HCT116 (cell line): Measurements from ENCODE around the gene SLIT1. TPM values are rescaled to one million over a fixed set of nuclear protein-coding genes. Genes with fewer than 3 reads are reported as not detected.

Source experiments
- ATAC-seq: fragments of 200-7000 bp; cut with Tn5 transposase; 2 replicates; pipeline ENCODE4 v1.9.1; 2020; ENCODE audit warnings: mild to moderate bottlenecking, moderate library complexity
- BruUV-seq: library from RNA; stranded (reverse); fragments of 400-500 nt; replicated peaks from 2 replicates; lab custom pipeline; 2021; lab: Mats Ljungman, UMichigan
- CTCF ChIA-PET: fragments of 300-600 bp; sonication (Branson Sonifier 250); formaldehyde crosslinking; loops from one replicate; lab custom pipeline; 2021; ENCODE audit warnings: antibody characterized with exemption; lab: Charles Lee
- POLR2A ChIA-PET: fragments of 300-600, 350-600 bp; sonication (Branson Sonifier 250); formaldehyde crosslinking; loops from one replicate; lab custom pipeline; 2021; ENCODE audit warnings: antibody characterized with exemption; lab: Charles Lee
- RAD21 ChIA-PET, 2 experiments: fragments of 300-600 bp; sonication (Branson Sonifier 250); formaldehyde crosslinking; loops; one replicate each; lab custom pipeline; 2023; ENCODE audit warnings: low total read pairs in 2 of 2; ENCODE audit not compliant: uncharacterized antibody in 2 of 2, unreplicated experiment in 2 of 2, low non-redundant PET in 1 of 2; lab: Charles Lee
- DNase-seq: peaks from one replicate; pipeline ENCODE4 v3.0.0-alpha.2; 2010; ENCODE audit warnings: low read depth, low spot score
- H2AFZ ChIP-seq: fragments of 200-600 bp; shearing (Covaris generic), sonication (generic); 2 replicates; pipeline ENCODE4 v1.6.1; 2017; ENCODE audit warnings: low read depth, mixed run types, mixed read lengths, antibody characterized with exemption, low read length; ENCODE audit not compliant: poor library complexity, severe bottlenecking
- H3K27ac ChIP-seq: 2 replicates; pipeline ENCODE4 v1.5.1; 2012; ENCODE audit warnings: low read depth, low read length
- H3K27me3 ChIP-seq: fragments of 200-600 bp; sonication (generic); 2 replicates; pipeline ENCODE4 v1.6.1; 2016; ENCODE audit warnings: mixed run types, low read length, mixed read lengths; ENCODE audit not compliant: insufficient read depth
- H3K36me3 ChIP-seq, 2 experiments: fragments of 200-500 bp in 1 of 2; fragments of 200-600 bp in 1 of 2; sonication (Bioruptor generic) in 1 of 2; sonication (generic) in 1 of 2; 2 replicates each; pipeline versions ENCODE4 v1.5.1 to v1.6.1; 2014 to 2016; ENCODE audit warnings: low read length in 2 of 2, inconsistent platforms in 1 of 2, mixed read lengths in 1 of 2, mixed run types in 1 of 2; ENCODE audit not compliant: insufficient read depth in 2 of 2, control insufficient read depth in 1 of 2
- H3K4me1 ChIP-seq, 2 experiments: fragments of 200-600 bp in 1 of 2; sonication (generic) in 1 of 2; 2 replicates each; pipeline versions ENCODE4 v1.5.1 to v1.6.1; 2012 to 2017; ENCODE audit warnings: low read length in 2 of 2, inconsistent platforms in 1 of 2, mild to moderate bottlenecking in 1 of 2, mixed read lengths in 1 of 2, mixed run types in 1 of 2, moderate library complexity in 1 of 2; ENCODE audit not compliant: insufficient read depth in 2 of 2, control insufficient read depth in 1 of 2
- H3K4me2 ChIP-seq: fragments of 200-600 bp; sonication (generic); 2 replicates; pipeline ENCODE4 v1.6.1; 2017; ENCODE audit warnings: mixed run types, low read length, mixed read lengths
- H3K4me3 ChIP-seq, 2 experiments: fragments of 200-600 bp in 1 of 2; sonication (generic) in 1 of 2; replicated peaks in 1 of 2; 2 replicates each; pipeline ENCODE4 v1.5.1; 2011 to 2016; ENCODE audit warnings: low read length in 2 of 2, control low read depth in 1 of 2, low read depth in 1 of 2, mild to moderate bottlenecking in 1 of 2, mixed read lengths in 1 of 2, mixed run types in 1 of 2
- H3K79me2 ChIP-seq: fragments of 200-600 bp; sonication (generic); 2 replicates; pipeline ENCODE4 v1.6.1; 2017; ENCODE audit warnings: mild to moderate bottlenecking, mixed run types, low read length, moderate library complexity, mixed read lengths; ENCODE audit not compliant: insufficient read depth
- H3K9ac ChIP-seq: fragments of 200-600 bp; sonication (generic); 2 replicates; pipeline ENCODE4 v1.6.1; 2016; ENCODE audit warnings: low read length, mixed read lengths
- H3K9me2 ChIP-seq: fragments of 200-600 bp; sonication (generic), shearing (Covaris generic); 2 replicates; pipeline ENCODE4 v1.6.1; 2017; ENCODE audit warnings: mixed run types, mild to moderate bottlenecking, moderate library complexity; ENCODE audit not compliant: insufficient read depth
- H3K9me3 ChIP-seq, 2 experiments: fragments of 200-500 bp in 1 of 2; fragments of 200-600 bp in 1 of 2; sonication (Bioruptor generic) in 1 of 2; sonication (generic) in 1 of 2; 2 replicates each; pipeline ENCODE4 v1.6.1; 2014 to 2017; ENCODE audit warnings: low read length in 2 of 2, mixed read lengths in 2 of 2, inconsistent platforms in 1 of 2, low read depth in 1 of 2, mild to moderate bottlenecking in 1 of 2, mixed run types in 1 of 2, moderate library complexity in 1 of 2; ENCODE audit not compliant: control insufficient read depth in 1 of 2, insufficient read depth in 1 of 2
- H4K20me1 ChIP-seq: fragments of 200-600 bp; sonication (generic), shearing (Covaris generic); 2 replicates; pipeline ENCODE4 v1.6.1; 2017; ENCODE audit warnings: mixed run types, mild to moderate bottlenecking, moderate library complexity; ENCODE audit not compliant: insufficient read depth
- CBX3 ChIP-seq: IDR thresholded peaks from 2 replicates; pipeline ENCODE4 v1.6.1; 2012; ENCODE audit warnings: low read depth
- CEBPB ChIP-seq: IDR thresholded peaks from 2 replicates; pipeline ENCODE4 v1.6.1; 2012; ENCODE audit warnings: low read depth
- FOSL1 ChIP-seq: IDR thresholded peaks from 2 replicates; pipeline ENCODE4 v1.6.1; 2012; ENCODE audit warnings: low read depth
- POLR2AphosphoS5 ChIP-seq: IDR thresholded peaks from 2 replicates; pipeline ENCODE4 v1.6.1; 2011; ENCODE audit warnings: mild to moderate bottlenecking, low read depth, low read length, moderate library complexity
- SRF ChIP-seq: IDR thresholded peaks from 2 replicates; pipeline ENCODE4 v1.6.1; 2012; ENCODE audit warnings: low read depth
- ZFX ChIP-seq: fragments of 450-650 bp; IDR thresholded peaks from 2 replicates; pipeline ENCODE4 v1.6.1; 2017
- intact Hi-C: fragments of 100-400 bp; cut with micrococcal nuclease; formaldehyde crosslinking; loops from 2 replicates; pipeline ENCODE4 v1.10.0; 2022
- total RNA-seq: library from RNA; stranded (reverse); gene quantifications from one replicate; pipeline ENCODE4 v1.2.1, GENCODE V29; 2021; ENCODE audit not compliant: unreplicated experiment
- TF ChIP-seq, protein P1 (sequence below): IDR thresholded peaks from 2 replicates; pipeline ENCODE4 v1.6.1; 2012
- TF ChIP-seq, protein P2 (sequence below), 3 experiments: fragments of 200-600 bp in 1 of 3; sonication (generic) in 1 of 3; IDR thresholded peaks in 2 of 3; conservative IDR thresholded peaks in 1 of 3; 2 replicates each; pipeline ENCODE4 v1.5.1; 2012 to 2017; ENCODE audit warnings: low read depth in 2 of 3, low read length in 2 of 3, antibody characterized with exemption in 1 of 3, borderline replicate concordance in 1 of 3, control low read depth in 1 of 3, mild to moderate bottlenecking in 1 of 3, mixed read lengths in 1 of 3, mixed run types in 1 of 3, moderate library complexity in 1 of 3; ENCODE audit not compliant: insufficient read depth in 1 of 3

Gene SLIT1
- total RNA-seq, 1 experiment from 2014 or later = 0.42 TPM

DNA sequence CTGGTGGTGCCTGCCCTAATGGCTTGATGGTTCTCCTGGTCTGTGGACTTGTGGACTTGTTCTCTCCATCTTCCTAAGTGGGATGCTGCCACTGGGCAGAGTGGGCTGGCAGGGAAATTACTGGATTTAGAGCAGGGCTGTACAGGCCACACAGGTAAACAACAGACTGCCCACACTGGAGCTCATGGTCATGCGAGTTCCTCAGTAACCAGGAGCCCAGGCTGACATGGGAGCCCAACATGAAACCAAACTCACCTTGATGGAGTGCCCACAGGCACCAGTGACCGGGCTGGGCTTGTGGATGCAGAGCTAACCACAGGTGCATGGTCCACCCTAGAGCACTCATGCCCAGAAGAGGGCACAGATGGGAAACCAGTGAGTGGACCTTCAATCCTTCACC is 116.7 kb downstream of the SLIT1 start:
- ATAC-seq (no peak), DNase-seq (no peak)
- Histone ChIP-seq H3K9me3 (no peaks in the 10 kb centered on the region), H3K27ac (no peak overlapping the region), H3K27me3 (peaks cover 6% of the 10 kb centered on the region; the same call in 1 of the 2 replicates), H3K4me3 (no peak overlapping the region), H3K9ac (no peak overlapping the region), H2AFZ (no peak overlapping the region), H3K4me1 (peaks cover 0 to 18% of the 10 kb centered on the region in 2 experiments; a peak in 2 of 4 replicates), H3K4me2 (no peak overlapping the region), H3K9me2 (no peaks in the 10 kb centered on the region), H4K20me1 (no peaks in the 10 kb centered on the region), H3K79me2 (no peaks in the 10 kb centered on the region), H3K36me3 (no peaks in the 10 kb centered on the region)
- ChIA-PET CTCF (no interaction called here), RAD21 (no interaction called here), POLR2A (no interaction called here)
- BruUV-seq = no TSS peak
- intact Hi-C loops = no loop called here
- TF ChIP-seq ZFX = no peak
- TF ChIP-seq CEBPB = no peak
- no peak for TF ChIP-seq POLR2AphosphoS5
- TF ChIP-seq SRF = no peak
- TF ChIP-seq, protein P1, sequence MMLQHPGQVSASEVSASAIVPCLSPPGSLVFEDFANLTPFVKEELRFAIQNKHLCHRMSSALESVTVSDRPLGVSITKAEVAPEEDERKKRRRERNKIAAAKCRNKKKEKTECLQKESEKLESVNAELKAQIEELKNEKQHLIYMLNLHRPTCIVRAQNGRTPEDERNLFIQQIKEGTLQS = no peak
- TF ChIP-seq, protein P2, sequence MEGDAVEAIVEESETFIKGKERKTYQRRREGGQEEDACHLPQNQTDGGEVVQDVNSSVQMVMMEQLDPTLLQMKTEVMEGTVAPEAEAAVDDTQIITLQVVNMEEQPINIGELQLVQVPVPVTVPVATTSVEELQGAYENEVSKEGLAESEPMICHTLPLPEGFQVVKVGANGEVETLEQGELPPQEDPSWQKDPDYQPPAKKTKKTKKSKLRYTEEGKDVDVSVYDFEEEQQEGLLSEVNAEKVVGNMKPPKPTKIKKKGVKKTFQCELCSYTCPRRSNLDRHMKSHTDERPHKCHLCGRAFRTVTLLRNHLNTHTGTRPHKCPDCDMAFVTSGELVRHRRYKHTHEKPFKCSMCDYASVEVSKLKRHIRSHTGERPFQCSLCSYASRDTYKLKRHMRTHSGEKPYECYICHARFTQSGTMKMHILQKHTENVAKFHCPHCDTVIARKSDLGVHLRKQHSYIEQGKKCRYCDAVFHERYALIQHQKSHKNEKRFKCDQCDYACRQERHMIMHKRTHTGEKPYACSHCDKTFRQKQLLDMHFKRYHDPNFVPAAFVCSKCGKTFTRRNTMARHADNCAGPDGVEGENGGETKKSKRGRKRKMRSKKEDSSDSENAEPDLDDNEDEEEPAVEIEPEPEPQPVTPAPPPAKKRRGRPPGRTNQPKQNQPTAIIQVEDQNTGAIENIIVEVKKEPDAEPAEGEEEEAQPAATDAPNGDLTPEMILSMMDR (IDR thresholded peaks at IDR 0.05 in 2 of 3, conservative IDR thresholded peaks at IDR 0.05 in 1 of 3; ENCODE audit: borderline replicate concordance in 1 of 3, insufficient read depth in 1 of 3, low read depth in 2 of 3, low read length in 2 of 3) = no peak

DNA sequence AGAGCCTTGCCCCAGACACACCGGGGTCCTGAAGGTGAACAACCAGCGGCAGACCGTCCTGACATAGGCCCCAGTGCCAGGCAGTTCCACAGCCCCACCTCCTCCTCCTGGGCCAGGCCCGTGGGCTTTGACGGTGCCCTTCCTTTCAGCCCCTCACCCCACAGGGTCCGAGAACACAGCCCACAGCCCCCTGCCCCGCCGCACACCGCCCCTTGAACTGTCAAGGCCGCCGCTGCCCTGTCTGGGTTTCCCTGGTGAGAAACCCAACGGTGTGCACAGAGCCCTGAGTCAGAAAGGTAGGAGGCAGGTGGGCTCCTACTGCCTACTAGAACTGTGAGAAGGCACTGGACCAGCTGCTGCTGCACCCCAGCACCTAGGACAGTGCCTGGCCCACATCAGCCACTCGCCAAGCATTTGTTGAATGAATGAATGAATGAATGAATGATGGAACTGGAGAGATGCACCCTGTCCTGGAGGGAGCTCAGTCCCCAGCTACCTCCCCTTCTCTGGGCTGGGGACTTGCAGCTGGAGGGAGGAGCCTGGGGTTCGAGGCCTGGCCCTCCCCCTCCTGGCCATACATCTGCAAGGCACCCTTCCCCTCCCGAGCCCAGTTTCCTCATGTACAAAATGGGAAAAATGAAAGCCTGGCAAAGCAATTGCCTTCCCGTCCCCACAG is 117.9 kb downstream of the SLIT1 start:
- H3K9me2 ChIP-seq = no peaks in the 10 kb centered on the region
- RAD21 ChIA-PET = no interaction called here
- H3K79me2 ChIP-seq = no peaks in the 10 kb centered on the region
- no peak overlapping the region for H3K4me2 ChIP-seq
- BruUV-seq = no TSS peak
- TF ChIP-seq, protein P2 (IDR thresholded peaks at IDR 0.05 in 2 of 3, conservative IDR thresholded peaks at IDR 0.05 in 1 of 3; ENCODE audit: borderline replicate concordance in 1 of 3, insufficient read depth in 1 of 3, low read depth in 2 of 3, low read length in 2 of 3) = 0 out of 6 replicates have a peak, but pooled peaks of 2 of the 3 experiments have one; percentile 7 to 31
- TF ChIP-seq FOSL1 (no peak), CBX3 (no peak)
- TF ChIP-seq, all 23 proteins: peak for 1
- intact Hi-C loops = no loop called here
- Histone ChIP-seq H3K9me3 (no peaks in the 10 kb centered on the region), H3K27ac (no peak overlapping the region), H3K27me3 (0 out of 2 replicates have a peak, but pooled peaks cover 3% of the 10 kb centered on the region), H3K36me3 (no peaks in the 10 kb centered on the region), H3K4me1 (peaks cover 0 to 18% of the 10 kb centered on the region in 2 experiments; a peak in 2 of 4 replicates), H4K20me1 (no peaks in the 10 kb centered on the region), H3K9ac (no peak overlapping the region), H3K4me3 (no peak overlapping the region), H2AFZ (no peak overlapping the region)
- no peak for ATAC-seq
- DNase-seq = no peak
- ChIA-PET POLR2A (no interaction called here), CTCF (no interaction called here)
